Transverse colon (tissue), 4 donors: ENCODE measurements around the gene ZNF366. TPM values are rescaled to one million over a fixed set of nuclear protein-coding genes. Genes with fewer than 3 reads are reported as not detected.

Experiments used
- DNase-seq: peaks from one replicate; pipeline ENCODE4 v3.0.0-alpha.2; 2019
- H3K27ac ChIP-seq, 4 donors: fragments of 200-600 bp; sonication (generic); 2 replicates each; pipeline ENCODE4 v1.5.1; 2016 to 2018; ENCODE audit warnings: inconsistent platforms in 4 of 4
- H3K27me3 ChIP-seq: fragments of 200-600 bp; sonication (generic); 2 replicates; pipeline ENCODE4 v1.5.1; 2017; ENCODE audit warnings: inconsistent platforms
- H3K36me3 ChIP-seq, 4 donors: fragments of 200-600 bp; sonication (generic); 2 replicates each; pipeline ENCODE4 v1.5.1; 2017 to 2019; ENCODE audit warnings: inconsistent platforms in 4 of 4
- H3K4me1 ChIP-seq, 4 donors: fragments of 200-600 bp; sonication (generic); 2 replicates each; pipeline ENCODE4 v1.5.1; 2017 to 2020; ENCODE audit warnings: inconsistent platforms in 4 of 4
- H3K4me3 ChIP-seq, 4 donors: fragments of 200-600 bp; sonication (generic); 1 replicate in 1 of 4; 2 replicates in 3 of 4; pipeline versions ENCODE4 v1.5.1 to v1.6.1; 2017 to 2019; ENCODE audit warnings: inconsistent platforms in 4 of 4
- H3K9me3 ChIP-seq, 2 donors: fragments of 200-600 bp; sonication (generic); 2 replicates each; pipeline ENCODE4 v1.5.1; 2017 to 2019; ENCODE audit warnings: inconsistent platforms in 2 of 2
- EP300 ChIP-seq: sonication (generic); formaldehyde crosslinking; IDR thresholded peaks from one replicate; pipeline ENCODE4 v1.6.1; 2017; ENCODE audit warnings: antibody characterized with exemption, low read depth
- POLR2A ChIP-seq: fragments of 450-650 bp; IDR thresholded peaks from one replicate; pipeline ENCODE4 v1.6.1; 2016; ENCODE audit warnings: antibody characterized with exemption, mild to moderate bottlenecking, moderate library complexity
- POLR2AphosphoS5 ChIP-seq, 3 donors: sonication (generic); formaldehyde crosslinking; IDR thresholded peaks; one replicate each; pipeline ENCODE4 v1.6.1; 2016; ENCODE audit warnings: antibody characterized with exemption in 3 of 3
- WGBS, 2 donors: methylation state at CpG; one replicate each; pipeline ENCODE4 v1.1.5; 2018; ENCODE audit warnings: low coverage in 1 of 2; 5-methylcytosine and 5-hydroxymethylcytosine counted together
- in situ Hi-C, 4 donors: fragments of 200-750 bp; cut with MboI; loops; one replicate each; pipeline versions ENCODE4 v1.15.0 to v1.15.1; 2017; ENCODE audit warnings: low sequenced_read_pairs in 3 of 4, low pct_ligation_motif_present in 1 of 4, low pct_unique_long_range_greater_than_20kb in 1 of 4
- intact Hi-C: fragments of 100-400 bp; cut with DNase I; formaldehyde crosslinking; loops from one replicate; pipeline ENCODE4 v1.15.1; 2023; ENCODE audit warnings: low total_unique reads
- total RNA-seq, 4 donors: library from RNA; depleted of rRNA; stranded (reverse); fragments of >200 nt; gene quantifications; one replicate each; pipeline ENCODE4 v1.1.0, GENCODE V29; 2016
- TF ChIP-seq, protein P1 (sequence below), 5 experiments: fragments of 200-600 bp in 3 of 5; fragments of 450-650 bp in 2 of 5; sonication (generic) in 3 of 5; IDR thresholded peaks; 1 replicate in 2 of 5; 2 replicates in 3 of 5; pipeline ENCODE4 v1.5.1; 2016 to 2017; ENCODE audit warnings: antibody characterized with exemption in 5 of 5, inconsistent platforms in 3 of 5, mild to moderate bottlenecking in 2 of 5, moderate library complexity in 1 of 5

The ZNF366 gene
- total RNA-seq, 4 donors from 2014 or later = 0.40 to 1.4 (median 0.72) TPM

DNA sequence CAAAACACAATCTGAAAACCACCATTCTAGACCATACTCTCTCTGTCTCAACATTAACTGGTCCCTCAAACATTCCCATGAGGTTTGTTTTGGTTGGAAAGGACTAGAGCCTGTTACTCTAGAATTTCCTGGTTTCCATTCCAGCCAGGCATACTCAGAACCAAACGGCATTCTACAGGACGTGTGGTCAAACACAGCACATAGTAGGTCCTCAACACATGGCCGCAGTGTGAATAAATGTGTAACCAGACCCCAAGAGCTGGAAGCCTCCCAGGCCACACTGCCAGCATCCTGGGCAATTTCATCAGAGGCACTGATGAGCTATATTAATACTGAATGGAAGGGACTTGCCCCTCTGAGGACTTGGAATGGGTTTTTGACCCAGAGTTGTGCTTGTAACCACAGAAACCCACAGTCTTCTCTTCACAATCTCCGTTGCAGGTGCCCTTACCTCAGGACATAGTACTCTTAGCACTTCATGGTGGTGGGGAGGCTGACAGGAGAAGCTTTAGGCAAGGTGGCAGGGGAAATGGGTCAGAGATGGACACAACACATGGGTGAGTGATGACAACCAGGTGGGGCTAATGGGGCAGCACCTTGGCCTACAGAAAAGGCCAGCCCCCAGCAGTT lies 66.0 kb downstream of the ZNF366 start:
- H3K9me3 ChIP-seq = no peaks in the 10 kb centered on the region
- H3K4me1 ChIP-seq = peaks cover 0 to 6% (median 0%) of the 10 kb centered on the region in 4 donors
- H3K27ac ChIP-seq = peak overlapping the region in 2 of 4 donors; percentile 15 to 44
- in situ Hi-C loops = no loop called here
- intact Hi-C loops = no loop called here
- no peaks in the 10 kb centered on the region for H3K27me3 ChIP-seq
- H3K36me3 ChIP-seq = no peaks in the 10 kb centered on the region
- TF ChIP-seq POLR2AphosphoS5 (IDR thresholded peaks at IDR 0.05) = no peak
- TF ChIP-seq, protein P1, sequence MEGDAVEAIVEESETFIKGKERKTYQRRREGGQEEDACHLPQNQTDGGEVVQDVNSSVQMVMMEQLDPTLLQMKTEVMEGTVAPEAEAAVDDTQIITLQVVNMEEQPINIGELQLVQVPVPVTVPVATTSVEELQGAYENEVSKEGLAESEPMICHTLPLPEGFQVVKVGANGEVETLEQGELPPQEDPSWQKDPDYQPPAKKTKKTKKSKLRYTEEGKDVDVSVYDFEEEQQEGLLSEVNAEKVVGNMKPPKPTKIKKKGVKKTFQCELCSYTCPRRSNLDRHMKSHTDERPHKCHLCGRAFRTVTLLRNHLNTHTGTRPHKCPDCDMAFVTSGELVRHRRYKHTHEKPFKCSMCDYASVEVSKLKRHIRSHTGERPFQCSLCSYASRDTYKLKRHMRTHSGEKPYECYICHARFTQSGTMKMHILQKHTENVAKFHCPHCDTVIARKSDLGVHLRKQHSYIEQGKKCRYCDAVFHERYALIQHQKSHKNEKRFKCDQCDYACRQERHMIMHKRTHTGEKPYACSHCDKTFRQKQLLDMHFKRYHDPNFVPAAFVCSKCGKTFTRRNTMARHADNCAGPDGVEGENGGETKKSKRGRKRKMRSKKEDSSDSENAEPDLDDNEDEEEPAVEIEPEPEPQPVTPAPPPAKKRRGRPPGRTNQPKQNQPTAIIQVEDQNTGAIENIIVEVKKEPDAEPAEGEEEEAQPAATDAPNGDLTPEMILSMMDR (IDR thresholded peaks at IDR 0.05) = no peak
- TF ChIP-seq EP300 = no peak
- no peak for TF ChIP-seq POLR2A
- 80% methylated on average over 4 of the region's 4 CpGs; no CpG with 5 or more reads in 1 of the 2 donors for WGBS, 2 donors
- H3K4me3 ChIP-seq = no peak overlapping the region
- no peak for DNase-seq

DNA sequence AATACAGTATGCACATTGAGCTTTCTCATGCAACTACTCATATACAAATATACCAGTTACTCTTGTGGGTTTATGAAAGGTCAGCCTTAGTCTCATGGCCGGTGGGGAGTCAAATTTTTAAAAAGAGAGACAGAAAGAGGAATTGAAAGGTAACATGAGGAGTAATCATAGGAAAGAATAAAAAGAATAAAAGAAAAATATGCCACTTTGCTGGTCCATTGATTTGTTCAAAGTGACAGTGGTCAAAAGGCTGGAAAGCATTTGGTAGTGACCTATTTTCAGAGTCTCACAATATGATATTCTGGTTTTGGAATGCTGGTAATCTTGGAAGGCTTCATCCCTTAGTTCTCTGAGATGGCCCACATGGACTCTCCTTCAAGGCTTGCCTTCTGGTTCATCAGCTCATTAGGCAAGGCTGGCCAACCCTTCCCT lies 67.0 kb downstream of the ZNF366 start:
- TF ChIP-seq POLR2AphosphoS5 (IDR thresholded peaks at IDR 0.05) (no peak), EP300 (no peak), POLR2A (no peak)
- TF ChIP-seq, protein P1 (IDR thresholded peaks at IDR 0.05) = no peak
- peak overlapping the region in 2 of 4 donors; percentile 15 to 44 for H3K27ac ChIP-seq
- H3K9me3 ChIP-seq = no peaks in the 10 kb centered on the region
- H3K4me1 ChIP-seq = peaks cover 0 to 6% (median 0%) of the 10 kb centered on the region in 4 donors
- intact Hi-C loops = no loop called here
- H3K4me3 ChIP-seq = no peak overlapping the region
- no peaks in the 10 kb centered on the region for H3K27me3 ChIP-seq
- WGBS, 2 donors = 74 to 80% methylated on average over 1 of the region's 1 CpG
- in situ Hi-C loops = no loop called here
- no peak for DNase-seq
- H3K36me3 ChIP-seq = no peaks in the 10 kb centered on the region

DNA sequence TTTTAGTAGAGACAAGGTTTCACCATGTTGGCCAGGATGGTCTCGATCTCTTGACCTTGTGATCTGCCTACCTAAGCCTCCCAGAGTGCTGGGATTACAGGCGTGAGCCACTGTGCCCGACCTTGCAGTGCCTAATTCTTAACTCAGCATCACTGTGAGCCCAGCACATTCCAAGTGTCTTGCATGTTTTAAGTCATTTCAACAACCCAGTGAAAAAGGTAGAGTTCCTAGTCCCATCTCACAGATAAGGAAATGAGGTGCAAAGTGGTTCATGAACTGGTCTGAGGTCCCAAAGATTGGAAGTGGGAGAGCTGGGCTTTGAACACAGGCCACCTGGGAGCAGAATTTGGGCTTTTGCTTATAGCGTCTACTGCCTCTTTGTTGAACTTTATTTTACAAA lies 68.0 kb downstream of the ZNF366 start:
- TF ChIP-seq, protein P1 (IDR thresholded peaks at IDR 0.05) = no peak
- TF ChIP-seq POLR2AphosphoS5 (IDR thresholded peaks at IDR 0.05) (no peak), EP300 (no peak), POLR2A (no peak)
- H3K9me3 ChIP-seq = no peaks in the 10 kb centered on the region
- in situ Hi-C loops = no loop called here
- intact Hi-C loops = no loop called here
- H3K4me3 ChIP-seq = no peak overlapping the region
- peak overlapping the region in 2 of 4 donors; percentile 15 to 44 for H3K27ac ChIP-seq
- H3K4me1 ChIP-seq = peaks cover 0 to 6% (median 3%) of the 10 kb centered on the region in 4 donors
- 89 to 97% methylated on average over 3 to 4 of the region's 4 CpGs for WGBS, 2 donors
- no peak for DNase-seq
- H3K27me3 ChIP-seq = no peaks in the 10 kb centered on the region
- no peaks in the 10 kb centered on the region for H3K36me3 ChIP-seq

DNA sequence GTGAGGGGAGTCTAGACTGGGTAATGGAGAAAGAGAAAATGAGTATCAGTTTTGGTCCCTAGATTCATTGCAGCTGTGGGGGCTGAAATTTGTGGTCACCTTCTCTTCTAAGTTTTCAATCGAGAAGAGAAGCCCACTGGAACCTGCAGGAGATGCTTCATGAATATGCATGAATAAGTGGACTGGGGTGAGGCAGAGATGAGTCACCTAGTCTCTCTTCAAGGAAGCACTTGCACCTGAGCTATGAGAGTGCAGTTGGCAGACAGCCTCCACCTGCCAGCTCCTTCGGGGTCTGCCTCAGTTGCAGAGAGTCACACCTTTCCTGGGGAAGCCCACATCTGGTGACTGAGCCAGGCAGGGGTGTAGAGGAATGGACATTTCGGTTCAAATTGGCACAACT lies 69.1 kb downstream of the ZNF366 start:
- WGBS, 2 donors = 87% methylated on average over 3 of the region's 3 CpGs; no CpG with 5 or more reads in 1 of the 2 donors
- Histone ChIP-seq H3K4me1 (peaks cover 0 to 9% (median 3%) of the 10 kb centered on the region in 4 donors), H3K36me3 (no peaks in the 10 kb centered on the region), H3K9me3 (no peaks in the 10 kb centered on the region), H3K27me3 (no peaks in the 10 kb centered on the region), H3K27ac (no peak overlapping the region), H3K4me3 (no peak overlapping the region)
- TF ChIP-seq EP300 (no peak), POLR2A (no peak)
- TF ChIP-seq, protein P1 (IDR thresholded peaks at IDR 0.05) = no peak
- DNase-seq = no peak
- in situ Hi-C loops (no loop called here), intact Hi-C loops (no loop called here)
